ENCODE results near the gene ZNF19.
"Not testable (repeated sequence)": the region's sequence is repeated elsewhere in the genome, so short reads cannot be mapped to it uniquely, and the experiment has no call there.

ZNF19 gene

DNA sequence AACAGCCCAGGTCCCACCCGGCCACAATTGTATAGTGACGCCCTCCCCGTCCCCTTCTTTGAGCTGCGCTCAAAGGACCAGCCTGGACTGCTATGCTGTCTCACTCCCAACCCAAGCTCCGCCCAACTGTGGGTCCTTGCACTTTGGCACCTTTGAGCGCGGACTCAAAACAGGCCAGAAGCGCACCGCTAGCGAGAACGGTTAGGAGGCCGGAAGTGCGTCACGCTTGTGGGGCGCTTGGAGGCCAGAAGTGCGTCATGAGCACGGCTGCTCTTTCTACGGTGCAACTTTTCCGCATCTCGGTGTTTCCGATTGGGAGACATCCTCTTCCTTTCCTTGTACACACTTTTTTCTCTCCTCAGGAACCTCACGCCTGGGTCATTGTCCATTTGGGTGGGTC lies at the start of gene ZNF19:
ZNF19 (minus strand) TSS at position 203 of the 400 bp plus-strand sequence. CDS start 7,210 bp downstream, outside the sequence.
- DNase-seq: no peak

DNA sequence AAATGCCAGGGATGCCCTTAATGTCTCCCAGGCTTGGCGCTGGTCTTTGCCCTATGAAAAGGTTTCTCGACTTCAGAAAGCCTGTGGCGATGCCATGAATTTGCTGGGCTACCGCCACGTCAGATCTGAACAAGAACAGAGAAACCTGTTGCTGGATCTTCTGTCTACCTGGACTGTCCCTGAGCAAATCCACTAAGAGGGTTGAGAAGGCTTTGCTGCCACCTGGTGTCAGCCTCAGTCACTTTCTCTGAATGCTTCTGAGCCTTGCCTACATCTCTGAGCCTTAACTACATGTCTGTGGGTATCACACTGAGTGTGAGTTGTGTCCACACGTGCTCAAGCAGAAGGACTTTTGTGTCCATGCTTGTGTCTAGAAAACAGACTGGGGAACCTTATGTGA lies 48.5 kb upstream of the ZNF19 start:
- peak in 1 of 2 donors; percentile 8 for DNase-seq

DNA sequence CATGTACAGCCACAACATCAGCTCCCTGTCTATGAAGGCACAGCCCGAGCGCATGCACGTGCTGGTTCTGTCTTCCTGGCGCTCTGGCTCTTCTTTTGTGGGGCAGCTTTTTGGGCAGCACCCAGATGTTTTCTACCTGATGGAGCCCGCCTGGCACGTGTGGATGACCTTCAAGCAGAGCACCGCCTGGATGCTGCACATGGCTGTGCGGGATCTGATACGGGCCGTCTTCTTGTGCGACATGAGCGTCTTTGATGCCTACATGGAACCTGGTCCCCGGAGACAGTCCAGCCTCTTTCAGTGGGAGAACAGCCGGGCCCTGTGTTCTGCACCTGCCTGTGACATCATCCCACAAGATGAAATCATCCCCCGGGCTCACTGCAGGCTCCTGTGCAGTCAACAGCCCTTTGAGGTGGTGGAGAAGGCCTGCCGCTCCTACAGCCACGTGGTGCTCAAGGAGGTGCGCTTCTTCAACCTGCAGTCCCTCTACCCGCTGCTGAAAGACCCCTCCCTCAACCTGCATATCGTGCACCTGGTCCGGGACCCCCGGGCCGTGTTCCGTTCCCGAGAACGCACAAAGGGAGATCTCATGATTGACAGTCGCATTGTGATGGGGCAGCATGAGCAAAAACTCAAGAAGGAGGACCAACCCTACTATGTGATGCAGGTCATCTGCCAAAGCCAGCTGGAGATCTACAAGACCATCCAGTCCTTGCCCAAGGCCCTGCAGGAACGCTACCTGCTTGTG lies 47.8 kb upstream of the ZNF19 start:
- DNase-seq: no peak

DNA sequence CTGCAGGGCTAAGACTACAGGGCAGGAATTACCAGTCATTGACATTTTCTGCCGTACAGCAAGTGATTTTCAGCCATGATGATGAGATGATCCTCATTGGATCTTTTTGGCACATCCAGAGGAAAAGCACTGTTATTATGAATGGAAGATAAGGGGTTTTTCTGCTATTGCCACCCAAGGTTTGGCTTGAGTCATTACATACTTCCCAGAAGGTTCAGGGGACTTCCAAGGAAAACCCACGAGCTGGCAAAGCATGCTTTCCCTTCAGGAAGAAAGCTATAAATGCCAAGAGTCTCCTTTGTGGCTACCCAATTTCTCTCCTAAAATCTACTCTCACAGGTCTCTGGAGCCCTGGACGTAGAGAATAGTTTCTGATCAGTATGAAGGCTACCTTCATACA lies 43.2 kb upstream of the ZNF19 start:
- no peak for DNase-seq

DNA sequence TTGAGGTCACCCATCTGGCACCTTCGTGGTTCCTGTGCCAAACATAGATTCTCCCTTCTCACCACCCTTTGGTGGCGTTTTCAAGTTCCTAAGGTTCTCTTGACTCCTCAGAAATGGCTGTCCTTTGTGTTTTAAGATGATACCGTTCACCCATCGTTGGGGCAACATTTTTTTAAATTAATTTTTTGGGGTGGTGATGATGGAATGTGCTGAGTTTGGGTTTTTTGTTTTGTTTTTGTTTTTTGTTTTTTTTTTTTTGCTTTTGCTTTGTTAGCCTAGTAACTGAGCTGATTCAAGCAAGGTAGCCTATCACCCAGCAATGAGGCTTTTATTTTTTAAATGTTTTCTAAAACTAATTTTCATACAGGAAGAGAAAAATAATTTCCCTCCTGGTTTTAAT lies 39.7 kb upstream of the ZNF19 start:
- DNase-seq: no peak

DNA sequence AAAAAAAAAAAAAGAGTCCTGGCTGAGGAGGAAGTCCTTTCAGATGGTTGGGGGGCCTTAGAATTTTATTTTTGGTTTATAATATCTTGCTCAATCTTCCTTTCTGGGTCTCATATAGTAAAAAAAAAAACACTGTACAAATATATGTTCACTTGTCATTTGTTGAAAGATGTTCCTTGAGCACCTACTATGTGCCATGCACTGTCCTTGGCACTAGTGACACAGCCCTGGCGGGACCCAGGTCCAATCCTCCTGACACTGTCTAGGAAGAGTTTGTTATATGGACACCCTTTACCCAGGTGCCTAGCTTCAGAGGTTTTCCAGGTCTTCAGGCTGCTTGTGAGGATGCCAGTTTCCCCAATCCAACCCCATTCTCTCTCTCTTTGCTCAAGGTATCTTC lies 39.1 kb upstream of the ZNF19 start:
- no peak for DNase-seq

DNA sequence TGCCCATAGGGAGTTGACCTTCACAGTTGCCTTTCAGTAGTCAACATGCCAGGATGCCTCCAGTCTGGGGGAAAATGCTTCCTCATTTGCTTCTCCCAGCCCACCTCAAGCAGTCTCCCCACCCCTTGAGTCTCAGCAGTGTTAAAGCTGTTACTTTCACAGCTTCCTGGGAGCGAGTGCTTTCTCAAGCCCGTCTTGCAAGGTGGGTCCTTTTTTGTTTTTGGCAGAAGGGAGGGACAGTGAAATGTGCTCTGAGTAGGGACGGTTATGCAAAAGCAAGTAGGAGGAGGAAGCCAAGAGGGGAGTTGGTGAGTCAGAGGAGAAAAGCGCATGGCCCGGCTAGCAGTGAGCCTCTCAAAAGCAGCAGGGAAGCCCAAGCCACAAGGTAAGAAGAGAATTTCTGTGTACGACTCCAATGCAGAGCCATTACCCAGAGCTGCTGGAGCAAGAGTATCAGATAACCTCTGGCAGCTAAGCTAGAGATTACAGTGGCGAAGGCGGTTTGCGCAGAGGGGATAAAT lies 37.0 kb upstream of the ZNF19 start, which contains the start of gene CHST4:
CHST4 (plus strand) TSS at position 316 of the 521 bp plus-strand sequence. CDS start 10,252 bp downstream, outside the sequence.
- DNase-seq: no peak

DNA sequence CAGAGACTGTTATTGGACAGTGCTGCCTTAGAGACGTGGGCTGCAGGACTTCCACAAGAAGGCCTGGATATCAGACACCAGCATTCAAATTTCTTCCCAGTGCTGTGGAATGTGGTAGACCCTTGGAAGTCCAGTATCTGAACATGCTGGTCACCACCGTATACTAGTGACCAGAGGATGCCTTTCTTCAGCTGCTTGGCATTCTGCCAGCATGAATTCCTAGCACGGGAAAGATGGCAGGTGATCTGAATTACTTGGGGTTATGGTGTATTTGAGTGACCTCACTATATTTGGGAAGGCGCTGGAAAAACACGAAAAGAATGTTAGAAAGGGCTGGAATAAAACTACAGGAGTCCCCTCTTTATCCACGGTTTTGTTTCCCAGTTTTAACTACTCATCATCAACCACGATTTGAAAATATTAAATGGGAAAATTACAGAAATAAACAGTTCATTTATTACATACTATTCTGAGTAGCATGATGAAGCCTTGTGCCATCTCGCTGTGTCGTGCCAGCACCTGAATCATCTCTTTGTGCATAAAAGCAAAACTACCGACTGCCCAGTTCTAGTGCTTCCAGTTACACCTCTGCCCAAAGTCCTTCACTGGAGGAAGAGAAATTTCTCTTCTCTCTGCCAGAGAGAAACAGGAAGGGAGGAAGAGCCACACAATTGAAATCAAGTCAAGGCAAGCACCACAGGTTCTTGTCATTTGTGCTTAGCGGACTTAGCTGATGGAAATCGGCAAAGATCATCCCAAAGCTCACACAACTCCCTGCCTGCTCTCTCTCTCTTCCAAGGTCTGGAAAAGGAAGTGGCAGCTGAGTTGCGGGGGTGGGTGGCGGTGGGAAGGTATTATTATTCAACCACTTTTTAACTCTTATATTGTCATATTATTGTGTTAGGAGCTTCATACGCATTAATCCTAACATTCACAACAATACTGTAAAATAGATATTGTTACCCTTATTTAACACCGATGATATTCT lies 35.7 kb upstream of the ZNF19 start:
- DNase-seq: no peak

DNA sequence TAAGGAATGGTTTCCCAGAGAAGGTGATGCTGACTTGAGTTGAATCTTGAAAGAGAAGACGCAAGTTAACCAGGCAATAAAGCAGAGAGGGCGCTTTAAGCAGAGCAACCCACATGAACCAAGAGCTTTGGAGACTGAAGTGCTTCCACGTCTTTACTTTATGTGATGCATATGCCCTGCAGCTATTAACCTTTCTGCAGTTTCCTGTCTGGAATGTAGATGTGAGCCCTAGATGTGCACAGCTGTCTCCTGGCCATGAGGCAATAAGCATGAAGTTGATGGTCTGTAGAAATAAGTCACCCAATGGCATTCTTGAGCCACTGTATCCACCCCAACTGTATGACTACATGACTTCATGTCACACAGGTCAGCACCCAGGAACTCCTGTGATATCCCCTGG lies 31.4 kb upstream of the ZNF19 start:
- DNase-seq: no peak

DNA sequence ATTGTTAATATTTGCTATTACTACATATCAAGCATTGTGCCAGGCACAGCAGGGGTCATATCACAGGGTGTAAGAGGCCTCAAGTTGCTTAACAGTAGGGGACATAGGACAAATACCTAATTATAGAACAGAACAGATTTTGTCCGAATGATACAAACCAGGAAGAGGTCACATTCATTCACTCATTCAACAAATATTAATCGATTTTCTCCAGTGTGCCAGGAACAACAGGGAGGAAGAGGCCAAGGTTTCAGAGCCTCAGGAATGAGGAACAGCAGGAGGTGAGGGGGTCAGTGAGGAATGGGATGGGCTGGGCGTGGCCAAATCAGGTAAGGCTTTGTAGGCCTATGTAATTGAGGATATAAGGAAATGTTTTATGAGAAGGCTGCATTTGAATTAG lies 25.9 kb upstream of the ZNF19 start:
- DNase-seq: no peak

DNA sequence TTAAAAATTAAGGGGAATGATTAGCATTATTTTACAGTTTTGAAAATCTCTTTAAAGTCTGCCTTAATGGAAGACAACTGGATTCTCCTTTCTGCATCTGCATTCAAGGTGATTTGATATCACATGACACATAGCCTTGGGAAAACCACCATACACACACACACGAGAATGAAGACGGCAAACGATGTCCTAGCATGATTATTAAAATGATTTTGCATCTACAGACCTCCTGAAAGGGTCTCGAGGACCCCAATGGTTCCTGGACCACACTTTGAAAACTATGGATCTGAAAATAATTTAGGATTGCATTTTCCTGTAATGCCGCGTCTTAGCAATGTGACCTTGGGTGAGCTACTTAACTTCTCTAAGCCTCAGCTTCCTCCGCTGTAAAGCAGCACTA lies 25.4 kb upstream of the ZNF19 start:
- no peak for DNase-seq

DNA sequence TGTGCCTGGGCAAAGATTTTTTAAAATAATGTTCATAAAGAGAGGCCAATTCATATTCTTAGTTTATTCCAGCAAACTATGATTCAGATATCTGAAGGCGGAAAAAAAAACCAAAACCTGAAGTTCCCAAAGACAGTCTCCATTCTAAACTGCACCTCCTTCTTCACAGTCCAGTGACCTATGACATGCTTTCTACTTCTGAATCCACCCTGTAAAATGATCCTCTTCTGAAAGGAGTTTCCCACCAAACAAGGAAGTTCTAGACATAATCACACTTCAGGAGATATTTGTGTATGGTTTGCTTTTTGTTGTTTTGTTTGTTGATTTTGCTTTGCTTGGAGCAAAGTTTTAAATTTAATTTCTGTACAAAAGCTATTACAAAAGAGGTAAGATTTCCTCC lies 24.2 kb upstream of the ZNF19 start:
- DNase-seq: no peak

DNA sequence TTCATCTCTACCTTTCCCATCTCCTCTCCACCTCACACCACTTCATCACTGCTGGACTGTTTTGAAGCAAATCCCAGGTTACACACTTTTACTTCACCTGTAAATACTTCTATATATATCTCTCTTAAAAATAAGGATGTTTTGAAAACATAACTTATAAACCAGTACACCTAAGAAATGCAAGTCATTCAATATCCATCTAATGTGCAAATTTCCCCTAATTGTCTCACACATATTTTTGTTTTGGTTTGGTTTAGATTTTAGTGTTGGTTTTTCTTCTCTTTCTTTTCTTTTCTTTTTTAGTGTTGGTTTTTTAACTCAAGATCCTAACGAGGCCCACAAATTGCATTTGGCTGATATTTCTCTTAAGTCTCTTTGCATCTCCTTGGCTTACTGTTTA lies 17.9 kb upstream of the ZNF19 start:
- no peak for DNase-seq

DNA sequence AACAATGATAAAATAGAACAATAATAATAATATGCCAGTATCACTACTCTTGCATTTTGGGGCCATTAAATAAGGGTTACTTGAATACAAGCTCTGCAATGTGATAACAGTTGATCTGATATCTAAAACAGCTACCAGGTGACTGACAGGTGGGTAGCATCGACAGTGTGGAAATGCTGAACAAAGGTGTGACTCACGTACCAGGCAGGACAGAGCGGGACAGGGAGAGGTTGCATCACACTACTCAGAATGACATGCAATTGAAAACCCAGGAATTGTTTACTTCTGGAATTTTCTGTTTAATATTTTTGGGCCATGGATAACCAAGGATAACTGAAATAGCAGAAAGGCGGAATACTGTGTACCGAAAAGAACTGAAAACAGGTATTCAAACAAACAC lies 15.8 kb upstream of the ZNF19 start:
- DNase-seq: no peak

DNA sequence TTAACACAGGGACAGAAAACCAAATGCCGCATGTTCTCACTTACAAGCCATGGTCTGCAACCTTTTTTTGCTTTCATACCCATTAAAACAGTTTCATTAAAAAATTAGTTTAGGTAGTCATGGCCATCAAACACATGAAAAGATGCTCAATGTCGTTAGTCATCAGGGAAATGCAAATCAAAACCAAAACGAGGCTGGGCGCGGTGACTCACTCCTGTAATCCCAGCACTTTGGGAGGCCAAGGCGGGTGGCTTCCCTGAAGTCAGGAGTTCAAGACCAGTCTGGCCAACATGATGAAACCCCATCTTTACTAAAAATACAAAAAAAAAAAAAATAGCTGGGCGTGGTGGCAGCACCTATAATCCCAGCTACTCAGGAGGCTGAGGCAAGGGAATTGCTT lies 14.9 kb upstream of the ZNF19 start:
- not testable (repeated sequence) for DNase-seq

DNA sequence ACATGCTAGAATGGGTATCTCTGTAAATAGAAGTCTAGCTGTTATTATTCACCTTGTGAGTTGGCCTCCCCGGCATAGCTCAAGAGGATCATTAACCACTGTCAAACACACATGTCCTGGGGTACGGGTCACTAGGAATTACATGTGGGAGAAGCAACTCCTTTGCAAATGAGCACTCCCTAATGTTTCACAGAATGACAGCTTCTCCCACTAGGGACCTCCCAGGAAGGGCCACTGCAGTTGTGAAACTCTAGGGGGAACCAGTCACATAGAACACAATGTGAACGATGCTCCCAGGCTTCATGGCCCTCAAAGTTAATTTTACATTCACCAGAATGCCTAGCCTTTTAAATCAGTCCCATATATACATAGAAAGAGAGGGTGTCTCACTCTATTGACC lies 12.4 kb upstream of the ZNF19 start:
- DNase-seq: no peak

DNA sequence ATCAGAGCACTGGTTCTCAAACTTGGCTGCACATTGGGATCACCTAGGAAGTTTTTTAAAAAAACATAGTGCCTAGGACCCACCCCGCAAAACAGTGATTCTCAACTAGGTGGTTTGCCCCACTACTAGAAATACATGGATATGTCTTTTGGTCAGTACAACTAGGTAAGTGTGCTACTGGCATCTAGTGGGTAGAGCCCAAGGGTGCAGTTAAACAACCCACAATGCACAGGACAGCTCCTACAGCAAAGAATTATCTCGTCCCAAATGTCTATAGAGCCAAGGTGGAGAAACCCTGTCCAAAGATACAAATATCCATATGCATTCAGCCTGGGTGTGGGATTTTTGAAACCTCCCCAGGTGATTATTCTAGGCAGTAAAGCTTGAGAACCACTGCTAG lies 11.8 kb upstream of the ZNF19 start:
- no peak for DNase-seq

DNA sequence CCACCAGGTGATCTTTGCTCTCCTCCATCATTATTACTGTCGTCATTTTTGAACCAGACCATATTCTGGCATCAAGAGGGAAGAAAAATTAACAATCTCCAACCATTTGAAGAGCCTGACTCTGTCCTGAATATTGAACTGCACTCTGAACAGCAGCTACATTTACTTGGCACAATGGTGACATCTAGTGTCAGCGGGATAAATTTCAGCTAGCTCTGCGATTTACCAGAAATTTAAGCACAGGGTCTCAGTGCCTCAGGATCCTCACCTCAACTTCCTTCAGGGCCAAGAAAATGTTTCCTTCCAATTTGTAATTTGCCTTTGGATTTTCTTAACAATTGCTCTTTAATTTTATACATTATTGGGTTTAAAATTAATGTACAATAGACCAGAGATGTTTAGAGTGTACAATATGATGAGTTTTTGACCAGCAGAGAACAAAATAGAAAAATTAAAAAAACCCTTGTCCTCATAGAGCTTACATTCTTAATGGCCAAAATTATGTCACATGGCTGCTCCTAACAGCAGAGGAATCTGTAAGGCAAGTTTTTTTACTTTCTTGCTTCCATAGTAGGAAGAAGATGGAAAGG lies 10.7 kb upstream of the ZNF19 start:
- peak; percentile 22 to 57 for DNase-seq

DNA sequence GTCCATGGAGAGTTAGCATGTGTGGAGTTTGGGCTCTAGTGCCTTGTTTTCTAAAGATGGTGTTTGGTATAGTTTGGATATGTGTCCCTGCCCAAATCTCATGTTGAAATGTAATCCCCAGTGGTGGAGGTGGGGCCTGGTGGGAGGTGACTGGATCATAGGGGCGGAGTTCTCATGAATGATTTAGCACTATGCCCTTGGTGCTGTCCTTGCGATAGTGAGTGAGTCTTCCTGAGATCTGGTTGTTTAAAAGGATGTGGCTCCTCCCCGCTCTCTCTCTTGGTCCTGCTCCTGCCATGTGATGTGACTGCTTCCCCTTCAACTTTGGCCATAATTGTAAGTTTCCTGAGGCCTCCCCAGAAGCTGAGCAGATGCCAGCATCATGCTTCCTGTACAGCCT lies 8.9 kb upstream of the ZNF19 start:
- no peak for DNase-seq

DNA sequence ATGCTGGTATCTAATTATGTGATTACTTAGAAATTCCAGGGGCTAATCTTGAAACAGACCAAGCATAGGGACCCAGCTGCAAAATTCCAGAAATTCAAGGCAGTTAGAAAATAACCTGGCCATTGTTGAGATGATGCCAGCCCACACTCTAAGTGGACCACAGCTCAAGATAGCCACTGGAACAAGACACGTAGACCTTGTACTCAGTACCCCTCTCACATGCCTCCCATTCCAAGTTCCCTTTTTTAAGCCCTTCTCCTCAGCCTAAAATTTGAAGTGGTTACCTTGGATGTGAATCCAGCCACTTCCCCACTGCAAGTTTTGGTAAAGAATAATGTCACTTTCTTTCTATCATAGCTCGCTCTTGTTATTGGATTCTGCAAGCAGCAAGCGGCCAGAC lies 4.1 kb upstream of the ZNF19 start:
- no peak for DNase-seq

DNA sequence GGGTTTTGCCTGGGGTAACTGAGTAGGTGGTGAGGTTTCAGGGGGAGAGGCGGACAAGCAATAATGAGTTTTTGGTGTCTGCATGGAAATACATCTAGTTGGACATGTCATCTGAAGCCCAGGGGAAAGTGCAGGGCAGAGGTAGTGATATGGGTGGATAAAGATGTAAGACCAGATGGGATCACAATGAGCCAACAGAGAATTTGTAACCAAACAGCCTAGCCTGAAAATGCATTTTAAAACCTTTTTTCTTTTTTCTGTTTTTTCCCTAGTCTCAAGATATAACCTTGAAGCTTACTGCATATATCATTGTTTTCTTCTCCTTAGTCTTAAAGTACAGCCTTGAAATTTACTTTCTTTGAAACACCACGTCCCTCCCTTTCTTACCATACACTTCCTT lies 3.7 kb upstream of the ZNF19 start:
- DNase-seq: no peak

DNA sequence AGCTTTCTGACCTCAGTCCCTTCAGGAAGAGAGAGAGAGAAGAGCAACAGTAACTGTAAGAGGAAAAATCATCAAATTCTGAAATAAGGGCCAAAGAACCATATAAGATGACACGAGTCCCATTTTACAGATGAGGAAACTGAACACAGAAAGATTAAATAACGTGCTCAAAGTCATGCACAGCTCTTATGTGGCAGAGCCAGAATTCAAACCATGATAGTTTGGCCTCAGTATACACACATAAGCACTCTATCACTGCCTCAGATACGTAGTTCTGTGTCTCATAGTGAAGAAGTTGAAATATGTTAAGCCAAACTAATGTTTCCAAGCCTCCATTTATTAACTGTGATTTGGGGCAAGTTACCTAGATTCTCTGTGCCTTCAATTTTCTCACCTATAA lies 1.9 kb upstream of the ZNF19 start:
- DNase-seq: no peak

DNA sequence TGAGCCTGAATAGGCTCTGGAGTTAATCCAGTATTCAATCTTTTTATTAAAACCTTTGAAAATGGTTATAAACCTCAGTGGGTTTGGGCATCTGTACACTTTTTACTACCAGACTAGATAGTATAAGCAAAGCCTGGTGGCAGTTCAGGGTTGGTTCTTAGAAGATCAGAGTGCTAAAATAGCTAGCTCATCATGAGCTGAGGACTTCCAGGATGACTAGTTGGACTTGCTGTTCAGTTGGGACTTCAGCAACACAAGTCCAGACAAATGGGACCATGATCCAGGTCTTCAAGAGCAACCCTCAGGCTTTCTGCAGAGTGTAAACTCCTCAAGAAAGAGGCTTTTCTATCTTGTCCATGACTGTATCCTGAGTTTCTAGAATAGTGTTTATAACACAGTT lies 1.2 kb upstream of the ZNF19 start:
- no peak for DNase-seq
